Skeletal muscle satellite cell (primary cell): ENCODE results near the gene CACNG6. TPM values are rescaled to one million over a fixed set of nuclear protein-coding genes. Genes with fewer than 3 reads are reported as not detected.
"Not testable (repeated sequence)": the region's sequence is repeated elsewhere in the genome, so short reads cannot be mapped to it uniquely, and the experiment has no call there.

ENCODE experiments used
- H3K27me3 ChIP-seq: 2 replicates; pipeline ENCODE4 v1.7.0; 2013; ENCODE audit warnings: low read length; ENCODE audit not compliant: control insufficient read depth, insufficient read depth
- H3K36me3 ChIP-seq: 2 replicates; pipeline ENCODE4 v1.7.0; 2013; ENCODE audit warnings: mild to moderate bottlenecking, control low read depth, low read length; ENCODE audit not compliant: insufficient read depth
- H3K4me1 ChIP-seq: 2 replicates; pipeline ENCODE4 v1.7.0; 2013; ENCODE audit warnings: low read length; ENCODE audit not compliant: control insufficient read depth, insufficient read depth
- H3K4me2 ChIP-seq: 2 replicates; pipeline ENCODE4 v1.7.0; 2013; ENCODE audit warnings: mild to moderate bottlenecking, low read length
- H3K4me3 ChIP-seq: 2 replicates; pipeline ENCODE4 v1.7.0; 2013; ENCODE audit warnings: low read length
- H3K9ac ChIP-seq: 2 replicates; pipeline ENCODE4 v1.7.0; 2013; ENCODE audit warnings: mild to moderate bottlenecking, low read depth, low read length, moderate library complexity
- H3K9me3 ChIP-seq: replicated peaks from 2 replicates; pipeline ENCODE4 v1.7.0; 2013; ENCODE audit warnings: mild to moderate bottlenecking, control low read depth, low read length
- small RNA-seq: library from RNA; depleted of rRNA; stranded (forward); fragments of <200 nt; gene quantifications from one replicate; pipeline ENCODE3, GENCODE V24; 2012

The CACNG6 gene

GRCh38 chr19:54030895-54031586 lies 39.6 kb downstream of the CACNG6 start:
- H3K4me1 ChIP-seq = peaks cover 13% of the 10 kb centered on the region
- peak overlapping the region; percentile 35 for H3K4me3 ChIP-seq
- H3K27me3 ChIP-seq = peaks cover 5% of the 10 kb centered on the region
- H3K4me2 ChIP-seq = peak overlapping the region; percentile 59
- H3K9ac ChIP-seq = no peak overlapping the region
- no peaks in the 10 kb centered on the region for H3K36me3 ChIP-seq
- no peaks in the 10 kb centered on the region for H3K9me3 ChIP-seq

DNA sequence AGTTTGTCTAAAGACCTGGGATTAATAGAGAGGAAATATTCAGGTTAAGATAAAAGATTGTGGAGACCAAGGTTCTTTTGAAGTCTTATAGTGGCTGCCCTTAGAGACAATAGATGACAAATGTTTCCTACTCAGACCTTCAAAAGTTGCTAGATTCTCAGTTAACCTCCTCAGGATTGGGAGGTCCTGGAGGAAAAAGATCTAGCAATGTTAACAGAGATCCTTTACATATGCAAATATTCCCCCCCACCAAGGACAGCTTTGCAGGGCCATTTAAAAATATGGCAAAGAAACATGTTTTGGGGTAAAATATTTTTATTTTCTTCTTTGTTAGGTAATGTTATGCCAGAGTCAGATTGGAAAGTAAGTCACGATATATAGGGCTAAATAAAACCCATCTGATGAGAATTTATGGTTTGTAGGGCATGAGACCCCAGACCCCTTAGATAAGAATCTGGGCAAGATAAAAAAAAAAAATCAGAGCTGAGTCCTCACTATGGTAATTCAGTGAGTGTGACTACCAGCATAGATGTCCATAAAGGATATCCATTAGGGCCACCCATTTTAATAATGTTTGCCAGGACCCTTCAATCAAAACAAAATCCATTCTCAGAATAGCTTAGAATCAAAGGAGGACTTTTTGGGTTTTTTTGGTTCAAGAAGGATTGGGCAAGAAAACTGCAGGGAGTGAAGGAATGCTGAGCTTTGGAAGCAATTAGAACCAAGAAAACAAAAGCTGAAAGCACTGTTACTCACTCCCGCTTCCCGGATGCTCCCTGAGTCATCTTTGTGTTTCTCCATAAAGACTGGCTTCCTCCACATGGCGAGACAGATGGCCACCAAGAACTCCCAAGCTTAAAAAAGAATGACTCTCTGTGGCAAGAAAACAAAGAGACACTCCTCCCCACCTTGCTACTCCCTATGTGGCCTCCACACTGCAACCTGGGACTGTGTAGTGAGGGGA lies 44.1 kb downstream of the CACNG6 start:
- no peaks in the 10 kb centered on the region for H3K27me3 ChIP-seq
- H3K9me3 ChIP-seq = no peaks in the 10 kb centered on the region
- H3K36me3 ChIP-seq = no peaks in the 10 kb centered on the region
- H3K4me2 ChIP-seq = peak overlapping the region; percentile 28
- peaks cover 13% of the 10 kb centered on the region for H3K4me1 ChIP-seq
- no peak overlapping the region for H3K4me3 ChIP-seq
- no peak overlapping the region for H3K9ac ChIP-seq

DNA sequence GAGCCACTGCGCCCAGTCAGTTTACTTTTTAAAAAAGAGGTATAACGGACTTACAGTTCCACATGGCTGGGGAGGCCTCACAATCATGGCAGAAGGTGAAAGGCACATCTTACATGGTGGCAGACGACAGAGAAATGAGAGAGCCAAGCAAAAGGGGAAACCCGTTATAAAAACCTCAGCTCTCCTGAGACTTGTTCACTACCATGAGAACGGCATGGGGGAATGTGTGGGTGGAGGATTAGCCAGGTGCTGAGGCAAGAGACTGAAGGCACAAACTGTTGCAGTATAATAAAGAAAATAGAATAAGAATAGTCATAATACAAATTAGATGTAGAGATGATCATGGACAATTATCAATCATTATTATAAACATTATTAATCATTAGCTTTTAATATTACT lies 45.1 kb downstream of the CACNG6 start:
- H3K9me3 ChIP-seq, H3K27me3 ChIP-seq, H3K36me3 ChIP-seq, H3K4me2 ChIP-seq, H3K9ac ChIP-seq, H3K4me3 ChIP-seq: not testable (repeated sequence)
- peaks cover 13% of the 10 kb centered on the region for H3K4me1 ChIP-seq

DNA sequence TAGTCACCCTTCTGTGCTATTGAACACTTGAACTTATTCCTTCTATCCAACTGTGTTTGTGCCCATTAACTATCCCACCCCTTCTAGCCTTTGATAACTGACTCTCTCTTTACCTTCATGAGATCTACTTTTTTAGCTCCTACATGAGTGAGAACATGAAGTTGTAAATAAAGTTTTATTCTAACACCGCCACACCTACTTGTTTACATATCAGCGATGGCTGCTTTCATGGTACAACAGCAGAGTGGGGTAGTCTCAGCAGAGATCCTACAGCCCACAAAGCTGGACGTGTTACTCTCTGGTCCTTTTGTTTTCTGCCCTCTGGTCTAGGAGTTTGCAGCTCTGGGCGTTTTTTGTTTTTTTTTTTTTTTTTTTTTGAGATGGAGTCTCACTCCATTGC lies 48.6 kb downstream of the CACNG6 start:
- no peak overlapping the region for H3K4me3 ChIP-seq
- H3K4me1 ChIP-seq = peaks cover 9% of the 10 kb centered on the region
- no peak overlapping the region for H3K4me2 ChIP-seq
- H3K27me3 ChIP-seq = peaks cover 3% of the 10 kb centered on the region
- H3K36me3 ChIP-seq = no peaks in the 10 kb centered on the region
- no peak overlapping the region for H3K9ac ChIP-seq
- no peaks in the 10 kb centered on the region for H3K9me3 ChIP-seq

DNA sequence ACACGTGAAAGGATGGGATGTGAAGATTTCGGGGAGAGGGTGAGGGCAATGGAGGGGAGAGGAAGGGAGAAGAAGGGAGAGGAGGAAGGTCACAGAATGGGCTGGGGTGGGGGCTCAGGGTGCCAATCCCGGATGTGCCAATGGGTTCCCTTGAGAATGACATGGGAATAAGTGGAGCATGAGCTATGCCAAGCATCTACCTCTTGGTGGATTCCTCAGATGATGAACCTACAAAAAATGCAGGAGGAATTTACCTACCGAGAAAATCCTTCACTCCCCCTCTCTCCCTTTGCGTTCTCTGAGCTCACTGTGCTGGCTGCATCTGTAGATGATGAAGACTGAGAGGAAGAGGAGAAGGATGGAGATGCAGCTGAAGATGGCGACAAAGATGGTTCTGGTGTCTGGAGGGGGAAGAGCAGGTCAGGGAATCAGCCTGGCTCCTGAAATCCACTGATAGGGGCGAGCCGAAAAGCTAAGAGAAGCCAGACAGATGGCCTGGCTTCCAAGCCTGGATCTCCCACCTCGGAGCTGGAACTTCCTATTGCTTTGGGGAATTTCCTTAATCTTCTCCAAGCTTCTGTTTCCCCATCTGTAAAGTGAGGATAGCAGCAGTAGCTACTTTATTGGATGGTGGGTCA lies 50.7 kb downstream of the CACNG6 start:
- H3K4me2 ChIP-seq = no peak overlapping the region
- no peak overlapping the region for H3K4me3 ChIP-seq
- peaks cover 6% of the 10 kb centered on the region for H3K27me3 ChIP-seq
- H3K9me3 ChIP-seq = no peaks in the 10 kb centered on the region
- H3K9ac ChIP-seq = no peak overlapping the region
- H3K4me1 ChIP-seq = no peaks in the 10 kb centered on the region
- no peaks in the 10 kb centered on the region for H3K36me3 ChIP-seq

GRCh38 chr19:54042989-54043388 lies 51.6 kb downstream of the CACNG6 start:
- Histone ChIP-seq H3K9ac (no peak overlapping the region), H3K9me3 (no peaks in the 10 kb centered on the region), H3K4me1 (no peaks in the 10 kb centered on the region), H3K4me3 (no peak overlapping the region), H3K36me3 (no peaks in the 10 kb centered on the region), H3K4me2 (no peak overlapping the region), H3K27me3 (peaks cover 6% of the 10 kb centered on the region)

GRCh38 chr19:54045771-54046170 lies 54.3 kb downstream of the CACNG6 start:
- peaks cover 6% of the 10 kb centered on the region for H3K27me3 ChIP-seq
- H3K4me3 ChIP-seq = no peak overlapping the region
- no peaks in the 10 kb centered on the region for H3K9me3 ChIP-seq
- no peaks in the 10 kb centered on the region for H3K4me1 ChIP-seq
- H3K9ac ChIP-seq = no peak overlapping the region
- no peaks in the 10 kb centered on the region for H3K36me3 ChIP-seq
- H3K4me2 ChIP-seq = no peak overlapping the region

DNA sequence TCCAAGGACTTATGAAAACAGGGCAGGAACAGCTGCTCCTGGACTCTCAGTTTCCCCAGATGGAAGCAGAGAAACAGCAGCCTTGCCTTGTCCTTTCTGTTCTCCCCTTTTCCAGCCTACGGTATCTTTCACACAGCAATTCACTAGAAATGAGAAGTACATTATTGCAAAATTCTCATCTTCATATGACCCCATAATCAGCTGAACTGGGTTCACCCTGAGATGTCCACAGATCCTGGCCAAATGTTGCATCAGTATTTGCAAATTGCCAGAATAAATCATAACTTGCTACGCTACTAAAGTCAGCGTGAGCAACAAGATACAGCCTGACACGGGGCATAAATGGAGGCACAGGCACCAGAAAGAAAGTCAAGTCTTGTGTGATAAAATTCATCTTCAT lies 56.2 kb downstream of the CACNG6 start:
- no peaks in the 10 kb centered on the region for H3K4me1 ChIP-seq
- H3K4me2 ChIP-seq = no peak overlapping the region
- no peaks in the 10 kb centered on the region for H3K9me3 ChIP-seq
- H3K4me3 ChIP-seq = no peak overlapping the region
- H3K36me3 ChIP-seq = no peaks in the 10 kb centered on the region
- peaks cover 3% of the 10 kb centered on the region for H3K27me3 ChIP-seq
- no peak overlapping the region for H3K9ac ChIP-seq

Small RNA genes within 50 kb of the gene (small RNA-seq; reads per million reads assigned to genes)
- gene AC012314.20 = not detected
